HCT116 (cell line): ENCODE measurements around the gene DOCK1. TPM values are rescaled to one million over a fixed set of nuclear protein-coding genes. Genes with fewer than 3 reads are reported as not detected.
A peak's percentile ranks its signal among the peaks of the same experiment; 100 is the strongest.

Experiments
- ATAC-seq: fragments of 200-7000 bp; cut with Tn5 transposase; 2 replicates; pipeline ENCODE4 v1.9.1; 2020; ENCODE audit warnings: mild to moderate bottlenecking, moderate library complexity
- BruUV-seq: library from RNA; stranded (reverse); fragments of 400-500 nt; replicated peaks from 2 replicates; lab custom pipeline; 2021; lab: Mats Ljungman, UMichigan
- CTCF ChIA-PET: fragments of 300-600 bp; sonication (Branson Sonifier 250); formaldehyde crosslinking; loops from one replicate; lab custom pipeline; 2021; ENCODE audit warnings: antibody characterized with exemption; lab: Charles Lee
- POLR2A ChIA-PET: fragments of 300-600, 350-600 bp; sonication (Branson Sonifier 250); formaldehyde crosslinking; loops from one replicate; lab custom pipeline; 2021; ENCODE audit warnings: antibody characterized with exemption; lab: Charles Lee
- RAD21 ChIA-PET, 2 experiments: fragments of 300-600 bp; sonication (Branson Sonifier 250); formaldehyde crosslinking; loops; one replicate each; lab custom pipeline; 2023; ENCODE audit warnings: low total read pairs in 2 of 2; ENCODE audit not compliant: uncharacterized antibody in 2 of 2, unreplicated experiment in 2 of 2, low non-redundant PET in 1 of 2; lab: Charles Lee
- DNase-seq: peaks from one replicate; pipeline ENCODE4 v3.0.0-alpha.2; 2010; ENCODE audit warnings: low read depth, low spot score
- H2AFZ ChIP-seq: fragments of 200-600 bp; shearing (Covaris generic), sonication (generic); 2 replicates; pipeline ENCODE4 v1.6.1; 2017; ENCODE audit warnings: low read depth, mixed run types, mixed read lengths, antibody characterized with exemption, low read length; ENCODE audit not compliant: poor library complexity, severe bottlenecking
- H3K27ac ChIP-seq: 2 replicates; pipeline ENCODE4 v1.5.1; 2012; ENCODE audit warnings: low read depth, low read length
- H3K27me3 ChIP-seq: fragments of 200-600 bp; sonication (generic); 2 replicates; pipeline ENCODE4 v1.6.1; 2016; ENCODE audit warnings: mixed run types, low read length, mixed read lengths; ENCODE audit not compliant: insufficient read depth
- H3K36me3 ChIP-seq, 2 experiments: fragments of 200-500 bp in 1 of 2; fragments of 200-600 bp in 1 of 2; sonication (Bioruptor generic) in 1 of 2; sonication (generic) in 1 of 2; 2 replicates each; pipeline versions ENCODE4 v1.5.1 to v1.6.1; 2014 to 2016; ENCODE audit warnings: low read length in 2 of 2, inconsistent platforms in 1 of 2, mixed read lengths in 1 of 2, mixed run types in 1 of 2; ENCODE audit not compliant: insufficient read depth in 2 of 2, control insufficient read depth in 1 of 2
- H3K4me1 ChIP-seq, 2 experiments: fragments of 200-600 bp in 1 of 2; sonication (generic) in 1 of 2; 2 replicates each; pipeline versions ENCODE4 v1.5.1 to v1.6.1; 2012 to 2017; ENCODE audit warnings: low read length in 2 of 2, inconsistent platforms in 1 of 2, mild to moderate bottlenecking in 1 of 2, mixed read lengths in 1 of 2, mixed run types in 1 of 2, moderate library complexity in 1 of 2; ENCODE audit not compliant: insufficient read depth in 2 of 2, control insufficient read depth in 1 of 2
- H3K4me2 ChIP-seq: fragments of 200-600 bp; sonication (generic); 2 replicates; pipeline ENCODE4 v1.6.1; 2017; ENCODE audit warnings: mixed run types, low read length, mixed read lengths
- H3K4me3 ChIP-seq, 2 experiments: fragments of 200-600 bp in 1 of 2; sonication (generic) in 1 of 2; replicated peaks in 1 of 2; 2 replicates each; pipeline ENCODE4 v1.5.1; 2011 to 2016; ENCODE audit warnings: low read length in 2 of 2, control low read depth in 1 of 2, low read depth in 1 of 2, mild to moderate bottlenecking in 1 of 2, mixed read lengths in 1 of 2, mixed run types in 1 of 2
- H3K79me2 ChIP-seq: fragments of 200-600 bp; sonication (generic); 2 replicates; pipeline ENCODE4 v1.6.1; 2017; ENCODE audit warnings: mild to moderate bottlenecking, mixed run types, low read length, moderate library complexity, mixed read lengths; ENCODE audit not compliant: insufficient read depth
- H3K9ac ChIP-seq: fragments of 200-600 bp; sonication (generic); 2 replicates; pipeline ENCODE4 v1.6.1; 2016; ENCODE audit warnings: low read length, mixed read lengths
- H3K9me2 ChIP-seq: fragments of 200-600 bp; sonication (generic), shearing (Covaris generic); 2 replicates; pipeline ENCODE4 v1.6.1; 2017; ENCODE audit warnings: mixed run types, mild to moderate bottlenecking, moderate library complexity; ENCODE audit not compliant: insufficient read depth
- H3K9me3 ChIP-seq, 2 experiments: fragments of 200-500 bp in 1 of 2; fragments of 200-600 bp in 1 of 2; sonication (Bioruptor generic) in 1 of 2; sonication (generic) in 1 of 2; 2 replicates each; pipeline ENCODE4 v1.6.1; 2014 to 2017; ENCODE audit warnings: low read length in 2 of 2, mixed read lengths in 2 of 2, inconsistent platforms in 1 of 2, low read depth in 1 of 2, mild to moderate bottlenecking in 1 of 2, mixed run types in 1 of 2, moderate library complexity in 1 of 2; ENCODE audit not compliant: control insufficient read depth in 1 of 2, insufficient read depth in 1 of 2
- H4K20me1 ChIP-seq: fragments of 200-600 bp; sonication (generic), shearing (Covaris generic); 2 replicates; pipeline ENCODE4 v1.6.1; 2017; ENCODE audit warnings: mixed run types, mild to moderate bottlenecking, moderate library complexity; ENCODE audit not compliant: insufficient read depth
- CBX3 ChIP-seq: IDR thresholded peaks from 2 replicates; pipeline ENCODE4 v1.6.1; 2012; ENCODE audit warnings: low read depth
- CEBPB ChIP-seq: IDR thresholded peaks from 2 replicates; pipeline ENCODE4 v1.6.1; 2012; ENCODE audit warnings: low read depth
- EGR1 ChIP-seq: IDR thresholded peaks from 2 replicates; pipeline ENCODE4 v1.6.1; 2012; ENCODE audit warnings: low read depth
- ELF1 ChIP-seq: IDR thresholded peaks from 2 replicates; pipeline ENCODE4 v1.6.1; 2012; ENCODE audit warnings: low read depth, borderline replicate concordance
- EZH2 ChIP-seq: fragments of 200-600 bp; sonication (generic); IDR thresholded peaks from 2 replicates; pipeline ENCODE4 v1.6.1; 2017; ENCODE audit warnings: antibody characterized with exemption, mixed run types
- EZH2phosphoT487 ChIP-seq: fragments of 200-600 bp; IDR thresholded peaks from 2 replicates; pipeline ENCODE4 v1.6.1; 2018; ENCODE audit warnings: antibody characterized with exemption, borderline replicate concordance
- FOSL1 ChIP-seq: IDR thresholded peaks from 2 replicates; pipeline ENCODE4 v1.6.1; 2012; ENCODE audit warnings: low read depth
- JUND ChIP-seq: IDR thresholded peaks from 2 replicates; pipeline ENCODE4 v1.6.1; 2012
- POLR2A ChIP-seq: IDR thresholded peaks from 2 replicates; pipeline ENCODE4 v1.7.0; 2011; ENCODE audit warnings: borderline replicate concordance; ENCODE audit not compliant: insufficient read depth, insufficient read length; ENCODE audit errors: extremely low read depth
- POLR2AphosphoS5 ChIP-seq: IDR thresholded peaks from 2 replicates; pipeline ENCODE4 v1.6.1; 2011; ENCODE audit warnings: mild to moderate bottlenecking, low read depth, low read length, moderate library complexity
- RAD21 ChIP-seq: IDR thresholded peaks from 2 replicates; pipeline ENCODE4 v1.6.1; 2012; ENCODE audit warnings: low read depth, mild to moderate bottlenecking
- SIN3A ChIP-seq: IDR thresholded peaks from 2 replicates; pipeline ENCODE4 v1.6.1; 2012; ENCODE audit warnings: low read depth
- SP1 ChIP-seq: IDR thresholded peaks from 2 replicates; pipeline ENCODE4 v1.6.1; 2012; ENCODE audit warnings: low read depth
- SRF ChIP-seq: IDR thresholded peaks from 2 replicates; pipeline ENCODE4 v1.6.1; 2012; ENCODE audit warnings: low read depth
- TCF7L2 ChIP-seq: IDR thresholded peaks from 2 replicates; pipeline ENCODE4 v1.7.0; 2011; ENCODE audit warnings: borderline replicate concordance, inconsistent platforms; ENCODE audit not compliant: insufficient read depth, insufficient read length; ENCODE audit errors: extremely low read depth
- YY1 ChIP-seq: IDR thresholded peaks from 2 replicates; pipeline ENCODE4 v1.6.1; 2011; ENCODE audit warnings: low read length, low read depth, moderate library complexity, mild to moderate bottlenecking; ENCODE audit not compliant: insufficient replicate concordance; ENCODE audit errors: extremely low read depth
- ZFX ChIP-seq: fragments of 450-650 bp; IDR thresholded peaks from 2 replicates; pipeline ENCODE4 v1.6.1; 2017
- ZNF274 ChIP-seq: fragments of 200-500 bp; sonication (Bioruptor generic); IDR thresholded peaks from 2 replicates; pipeline ENCODE4 v1.6.1; 2014; ENCODE audit warnings: mild to moderate bottlenecking, low read depth, low read length, inconsistent platforms
- intact Hi-C: fragments of 100-400 bp; cut with micrococcal nuclease; formaldehyde crosslinking; loops from 2 replicates; pipeline ENCODE4 v1.10.0; 2022
- total RNA-seq: library from RNA; stranded (reverse); gene quantifications from one replicate; pipeline ENCODE4 v1.2.1, GENCODE V29; 2021; ENCODE audit not compliant: unreplicated experiment
- TF ChIP-seq, protein P1 (sequence below): IDR thresholded peaks from 2 replicates; pipeline ENCODE4 v1.6.1; 2012
- TF ChIP-seq, protein P2 (sequence below): IDR thresholded peaks from 2 replicates; pipeline ENCODE4 v1.6.1; 2011; ENCODE audit warnings: mild to moderate bottlenecking, low read length, moderate library complexity; ENCODE audit not compliant: insufficient replicate concordance; ENCODE audit errors: extremely low read depth
- TF ChIP-seq, protein P3 (sequence below): IDR thresholded peaks from 2 replicates; pipeline ENCODE4 v1.6.1; 2012
- TF ChIP-seq, protein P4 (sequence below): IDR thresholded peaks from 2 replicates; pipeline ENCODE4 v1.6.1; 2012; ENCODE audit warnings: low read depth

DOCK1 gene
- total RNA-seq, 1 experiment from 2014 or later: 46.5 TPM

DNA sequence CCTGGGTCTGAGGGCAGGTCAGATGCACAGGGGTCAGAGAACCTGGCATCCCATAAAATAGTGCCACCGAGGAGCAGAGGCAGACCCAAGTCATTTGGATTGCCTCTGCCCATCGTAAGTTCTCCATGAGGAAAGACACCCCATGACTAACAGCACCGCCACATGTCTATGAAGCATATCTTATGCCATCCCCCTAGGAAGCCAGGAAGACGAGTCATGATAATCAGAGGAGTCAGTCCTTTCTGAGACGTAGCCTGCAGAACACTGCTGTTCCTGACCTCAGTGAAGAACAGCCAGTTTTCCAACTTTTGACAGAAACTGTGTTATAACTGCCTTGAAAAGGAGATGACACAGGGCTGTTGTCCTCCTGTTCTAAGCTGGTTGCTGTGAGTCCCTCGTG lies 239.9 kb downstream of the DOCK1 start:
- intact Hi-C loops: loop anchor here (10.0 kb wide), 1 partner anchor 240 kb away; the partner anchor contains the start of gene DOCK1
- peaks cover 30 to 51% of the 10 kb centered on the region in 2 experiments for H3K4me1 ChIP-seq
- ChIA-PET CTCF (no interaction called here), RAD21 (no interaction called here), POLR2A (no interaction called here)
- no peaks in the 10 kb centered on the region for H3K36me3 ChIP-seq
- no peaks in the 10 kb centered on the region for H3K9me2 ChIP-seq
- H3K9ac ChIP-seq: no peak overlapping the region
- H3K4me2 ChIP-seq: peak overlapping the region; percentile 34
- H3K27me3 ChIP-seq: no peaks in the 10 kb centered on the region
- H3K79me2 ChIP-seq: no peaks in the 10 kb centered on the region
- H4K20me1 ChIP-seq: 0 out of 2 replicates have a peak, but pooled peaks cover 4% of the 10 kb centered on the region
- peak; percentile 24 for DNase-seq
- no peaks in the 10 kb centered on the region for H3K9me3 ChIP-seq
- H3K27ac ChIP-seq: no peak overlapping the region
- no peak overlapping the region for H2AFZ ChIP-seq
- no peak overlapping the region for H3K4me3 ChIP-seq
- peak; percentile 31; the same call in 1 of the 2 replicates for ATAC-seq
- BruUV-seq: no TSS peak
- no peak for TF ChIP-seq POLR2A
- peak; percentile 57 for TF ChIP-seq FOSL1
- TF ChIP-seq EZH2: no peak
- no peak for TF ChIP-seq YY1
- TF ChIP-seq, protein P1, sequence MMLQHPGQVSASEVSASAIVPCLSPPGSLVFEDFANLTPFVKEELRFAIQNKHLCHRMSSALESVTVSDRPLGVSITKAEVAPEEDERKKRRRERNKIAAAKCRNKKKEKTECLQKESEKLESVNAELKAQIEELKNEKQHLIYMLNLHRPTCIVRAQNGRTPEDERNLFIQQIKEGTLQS: no peak
- no peak for TF ChIP-seq ZNF274
- TF ChIP-seq SIN3A: no peak
- no peak for TF ChIP-seq RAD21
- no peak for TF ChIP-seq ELF1
- peak; percentile 56; the same call in 1 of the 2 replicates for TF ChIP-seq JUND
- TF ChIP-seq, protein P2, sequence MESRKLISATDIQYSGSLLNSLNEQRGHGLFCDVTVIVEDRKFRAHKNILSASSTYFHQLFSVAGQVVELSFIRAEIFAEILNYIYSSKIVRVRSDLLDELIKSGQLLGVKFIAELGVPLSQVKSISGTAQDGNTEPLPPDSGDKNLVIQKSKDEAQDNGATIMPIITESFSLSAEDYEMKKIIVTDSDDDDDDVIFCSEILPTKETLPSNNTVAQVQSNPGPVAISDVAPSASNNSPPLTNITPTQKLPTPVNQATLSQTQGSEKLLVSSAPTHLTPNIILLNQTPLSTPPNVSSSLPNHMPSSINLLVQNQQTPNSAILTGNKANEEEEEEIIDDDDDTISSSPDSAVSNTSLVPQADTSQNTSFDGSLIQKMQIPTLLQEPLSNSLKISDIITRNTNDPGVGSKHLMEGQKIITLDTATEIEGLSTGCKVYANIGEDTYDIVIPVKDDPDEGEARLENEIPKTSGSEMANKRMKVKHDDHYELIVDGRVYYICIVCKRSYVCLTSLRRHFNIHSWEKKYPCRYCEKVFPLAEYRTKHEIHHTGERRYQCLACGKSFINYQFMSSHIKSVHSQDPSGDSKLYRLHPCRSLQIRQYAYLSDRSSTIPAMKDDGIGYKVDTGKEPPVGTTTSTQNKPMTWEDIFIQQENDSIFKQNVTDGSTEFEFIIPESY: no peak
- TF ChIP-seq EZH2phosphoT487: no peak
- no peak for TF ChIP-seq SRF
- TF ChIP-seq, protein P3, sequence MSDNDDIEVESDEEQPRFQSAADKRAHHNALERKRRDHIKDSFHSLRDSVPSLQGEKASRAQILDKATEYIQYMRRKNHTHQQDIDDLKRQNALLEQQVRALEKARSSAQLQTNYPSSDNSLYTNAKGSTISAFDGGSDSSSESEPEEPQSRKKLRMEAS: peak; percentile 71
- TF ChIP-seq, protein P4, sequence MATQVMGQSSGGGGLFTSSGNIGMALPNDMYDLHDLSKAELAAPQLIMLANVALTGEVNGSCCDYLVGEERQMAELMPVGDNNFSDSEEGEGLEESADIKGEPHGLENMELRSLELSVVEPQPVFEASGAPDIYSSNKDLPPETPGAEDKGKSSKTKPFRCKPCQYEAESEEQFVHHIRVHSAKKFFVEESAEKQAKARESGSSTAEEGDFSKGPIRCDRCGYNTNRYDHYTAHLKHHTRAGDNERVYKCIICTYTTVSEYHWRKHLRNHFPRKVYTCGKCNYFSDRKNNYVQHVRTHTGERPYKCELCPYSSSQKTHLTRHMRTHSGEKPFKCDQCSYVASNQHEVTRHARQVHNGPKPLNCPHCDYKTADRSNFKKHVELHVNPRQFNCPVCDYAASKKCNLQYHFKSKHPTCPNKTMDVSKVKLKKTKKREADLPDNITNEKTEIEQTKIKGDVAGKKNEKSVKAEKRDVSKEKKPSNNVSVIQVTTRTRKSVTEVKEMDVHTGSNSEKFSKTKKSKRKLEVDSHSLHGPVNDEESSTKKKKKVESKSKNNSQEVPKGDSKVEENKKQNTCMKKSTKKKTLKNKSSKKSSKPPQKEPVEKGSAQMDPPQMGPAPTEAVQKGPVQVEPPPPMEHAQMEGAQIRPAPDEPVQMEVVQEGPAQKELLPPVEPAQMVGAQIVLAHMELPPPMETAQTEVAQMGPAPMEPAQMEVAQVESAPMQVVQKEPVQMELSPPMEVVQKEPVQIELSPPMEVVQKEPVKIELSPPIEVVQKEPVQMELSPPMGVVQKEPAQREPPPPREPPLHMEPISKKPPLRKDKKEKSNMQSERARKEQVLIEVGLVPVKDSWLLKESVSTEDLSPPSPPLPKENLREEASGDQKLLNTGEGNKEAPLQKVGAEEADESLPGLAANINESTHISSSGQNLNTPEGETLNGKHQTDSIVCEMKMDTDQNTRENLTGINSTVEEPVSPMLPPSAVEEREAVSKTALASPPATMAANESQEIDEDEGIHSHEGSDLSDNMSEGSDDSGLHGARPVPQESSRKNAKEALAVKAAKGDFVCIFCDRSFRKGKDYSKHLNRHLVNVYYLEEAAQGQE: no peak
- peak; percentile 21; the same call in 1 of the 2 replicates for TF ChIP-seq SP1
- peak; percentile 60; the same call in 1 of the 2 replicates for TF ChIP-seq CBX3
- no peak for TF ChIP-seq TCF7L2
- TF ChIP-seq CEBPB: no peak
- no peak for TF ChIP-seq ZFX
- no peak for TF ChIP-seq POLR2AphosphoS5
- no peak for TF ChIP-seq EGR1
